Hematopoietic multipotent progenitor cell treated with erythropoietin and hydrocortisone succinate and interleukin-3 and kit ligand, for 6 days (in vitro differentiated cells): Measurements from ENCODE around the gene WDR91.
A peak's percentile ranks its signal among the peaks of the same experiment; 100 is the strongest.

ENCODE experiments used
- DNase-seq: peaks from one replicate; pipeline ENCODE4 v3.0.0-alpha.2; 2015

Gene WDR91

DNA sequence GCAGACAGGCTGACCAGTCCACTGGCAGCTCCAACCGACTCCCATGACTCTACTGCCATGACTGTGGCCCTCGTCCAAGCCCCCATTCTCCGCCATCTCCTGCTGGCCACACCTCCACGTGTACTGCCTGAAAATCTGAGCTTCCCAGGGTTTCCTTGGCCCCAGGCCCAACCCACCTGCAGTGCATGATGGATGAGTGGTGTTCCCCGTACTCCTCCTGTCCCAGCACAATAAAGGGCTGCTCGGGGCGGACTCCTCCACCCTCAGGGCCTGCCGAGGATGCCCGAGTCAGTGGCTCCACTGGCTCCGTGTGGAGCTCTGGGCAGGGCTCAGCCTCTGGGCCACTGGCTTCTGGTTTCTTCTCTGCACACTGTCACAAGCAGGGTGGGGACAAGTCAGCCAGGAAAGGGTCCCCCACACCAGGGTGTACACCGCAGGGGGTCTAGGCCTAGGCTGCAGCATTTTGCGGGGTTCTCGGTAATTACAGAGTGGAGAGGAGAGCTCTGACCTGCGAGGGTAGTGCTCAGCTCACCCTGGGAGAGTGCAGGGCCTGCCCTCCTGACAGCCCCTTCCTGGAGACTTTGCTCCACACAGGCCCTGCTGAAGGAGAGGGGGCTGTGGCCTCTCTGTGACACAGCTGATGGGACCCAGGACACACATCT, 15.2 kb downstream of the WDR91 start:
- DNase-seq, result no peak

- no peak for DNase-seq
These were observed 16.2 kb downstream of the WDR91 start for GRCh38 chr7:135195156-135195555.

- no peak for DNase-seq
These were observed 16.7 kb downstream of the WDR91 start for GRCh38 chr7:135194494-135195095.

- no peak for DNase-seq
These were observed 17.7 kb downstream of the WDR91 start for GRCh38 chr7:135193615-135194081.

DNA sequence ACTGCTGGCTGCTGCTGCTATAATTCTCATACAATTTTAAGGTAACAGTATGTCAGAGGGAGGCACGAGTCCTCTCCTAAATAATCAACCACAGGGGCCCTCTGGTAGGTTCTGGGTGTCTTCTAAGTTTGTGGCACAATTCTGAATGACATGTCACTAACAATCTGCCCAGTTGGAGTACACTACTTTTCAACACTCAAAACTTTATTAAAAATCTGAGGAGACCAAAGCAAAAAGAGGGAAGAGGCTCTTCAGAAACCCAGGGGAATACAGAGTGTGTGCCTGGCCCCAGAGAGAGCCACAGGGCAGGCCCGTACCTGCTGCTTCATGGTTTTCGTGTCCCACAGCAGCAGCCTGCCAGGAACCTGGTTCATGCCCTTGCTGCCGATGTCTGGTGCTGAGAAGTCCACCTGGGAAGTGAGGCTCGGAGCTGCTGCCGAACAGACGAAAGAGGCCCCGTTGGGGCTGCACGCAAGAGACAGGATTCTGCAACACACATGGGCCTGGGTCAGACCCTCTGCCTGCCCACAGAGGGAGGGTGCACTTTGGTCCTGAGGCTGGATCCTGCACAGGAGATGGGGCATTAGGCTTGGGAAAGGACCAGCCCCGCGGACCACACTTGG, 18.3 kb downstream of the WDR91 start:
- no peak for DNase-seq

GRCh38 chr7:135190703-135191102, 20.6 kb downstream of the WDR91 start:
- DNase-seq, result no peak

DNA sequence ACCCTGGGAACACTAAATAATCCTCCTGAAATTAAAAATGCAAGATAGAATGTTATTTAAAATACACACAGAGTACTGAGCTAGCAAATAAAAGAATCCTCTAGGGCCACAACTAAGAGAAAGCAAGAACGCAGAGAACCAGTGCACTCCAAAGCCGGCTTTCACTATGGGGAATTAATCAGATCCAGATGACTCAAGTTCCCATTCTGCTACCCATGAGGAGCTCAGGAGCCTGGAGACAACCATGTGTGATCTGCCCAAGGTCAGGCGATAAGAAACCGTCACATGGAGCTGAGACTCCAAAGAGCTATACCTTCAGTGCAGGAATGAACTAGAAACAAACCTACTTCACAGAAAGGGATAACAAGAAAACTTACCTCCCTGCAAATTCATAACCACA, 21.4 kb downstream of the WDR91 start:
- no peak for DNase-seq

DNA sequence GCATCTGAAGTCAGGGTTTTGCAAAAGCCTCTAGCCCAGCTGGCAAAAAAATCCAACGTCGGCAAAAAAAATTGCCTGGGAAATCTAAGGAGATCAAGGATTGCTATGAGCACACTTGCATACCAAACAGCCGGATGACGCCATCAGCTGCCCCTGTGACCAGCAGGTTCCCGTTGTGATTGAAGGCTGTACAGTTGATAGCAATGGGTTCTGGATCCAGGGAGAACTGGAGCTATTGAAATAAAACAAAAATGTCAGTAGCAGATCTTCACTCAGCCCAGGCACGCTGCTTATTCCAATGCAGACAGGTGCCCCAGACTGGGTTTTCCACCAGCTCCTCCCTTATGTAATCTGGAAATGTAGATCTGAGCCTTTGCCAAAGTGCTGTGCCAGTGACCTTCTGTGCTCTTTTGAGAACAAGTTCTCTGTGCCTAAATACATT, 22.1 kb downstream of the WDR91 start:
- DNase-seq, result no peak

DNA sequence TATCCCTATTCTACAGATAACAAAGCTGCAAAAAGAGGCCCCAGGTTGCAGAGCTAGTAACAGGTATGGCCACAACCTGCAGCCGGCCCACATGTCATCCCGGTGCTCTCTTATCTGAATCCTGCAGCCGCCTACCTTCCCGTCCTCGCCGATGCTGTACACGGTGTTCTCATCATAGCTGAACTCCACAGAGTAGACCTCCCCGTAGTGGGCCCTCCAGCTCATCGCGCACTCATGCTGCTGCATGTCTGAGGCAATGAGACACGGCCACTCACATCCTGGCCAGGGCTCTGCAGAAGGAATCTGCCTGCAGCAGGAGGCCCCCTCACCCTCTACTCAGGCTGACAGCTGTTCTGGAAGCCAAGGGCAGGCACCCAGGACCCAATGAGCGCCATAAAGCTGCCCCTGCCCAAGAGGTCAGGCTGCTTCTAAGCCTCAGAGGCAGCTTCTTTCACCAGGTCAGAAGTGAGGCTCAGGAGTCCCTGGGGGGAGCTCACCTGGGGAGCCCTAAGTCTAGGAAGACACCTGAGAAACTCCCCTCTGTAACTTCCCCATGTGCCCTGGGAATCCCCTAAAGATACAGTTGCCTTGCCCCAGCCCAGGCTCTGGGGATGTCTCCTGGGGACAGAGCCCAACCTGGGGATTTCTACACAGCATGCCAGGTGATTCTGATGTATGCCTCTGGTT, 22.9 kb downstream of the WDR91 start:
- no peak for DNase-seq

DNA sequence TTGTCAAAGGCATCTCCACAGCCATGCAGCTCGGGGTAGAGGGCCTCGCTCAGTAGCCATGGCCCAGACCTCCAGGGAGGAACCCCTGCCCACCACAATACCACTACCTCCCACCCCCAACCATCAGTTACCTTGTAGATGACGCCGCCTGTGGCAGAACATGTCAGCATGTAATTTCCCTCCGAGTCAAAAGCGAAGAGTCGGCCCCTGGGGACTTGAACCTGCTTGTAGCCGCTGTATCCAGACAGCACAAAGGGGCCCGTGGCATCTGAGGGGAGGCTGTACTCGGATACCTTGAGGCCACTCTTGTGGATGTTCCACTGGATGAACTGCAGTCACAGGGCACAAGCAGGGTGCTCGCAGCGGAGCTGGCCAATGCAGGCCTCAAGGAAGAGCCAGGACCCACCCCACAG, 24.5 kb downstream of the WDR91 start:
- no peak for DNase-seq

DNA sequence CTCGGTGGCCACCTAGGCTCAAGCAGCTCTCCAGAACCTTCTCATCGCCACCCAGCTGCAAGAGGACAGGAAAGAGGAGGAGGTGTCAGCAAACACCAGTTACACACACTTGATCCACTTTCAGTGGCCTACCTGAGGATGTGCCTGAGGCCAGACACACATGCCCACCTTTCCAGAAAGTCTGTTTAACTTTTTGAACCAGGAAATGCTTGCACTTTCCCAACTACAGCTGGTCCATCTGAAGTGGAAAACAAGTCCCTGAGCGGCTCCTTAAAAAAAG, 25.1 kb downstream of the WDR91 start:
- no peak for DNase-seq

DNA sequence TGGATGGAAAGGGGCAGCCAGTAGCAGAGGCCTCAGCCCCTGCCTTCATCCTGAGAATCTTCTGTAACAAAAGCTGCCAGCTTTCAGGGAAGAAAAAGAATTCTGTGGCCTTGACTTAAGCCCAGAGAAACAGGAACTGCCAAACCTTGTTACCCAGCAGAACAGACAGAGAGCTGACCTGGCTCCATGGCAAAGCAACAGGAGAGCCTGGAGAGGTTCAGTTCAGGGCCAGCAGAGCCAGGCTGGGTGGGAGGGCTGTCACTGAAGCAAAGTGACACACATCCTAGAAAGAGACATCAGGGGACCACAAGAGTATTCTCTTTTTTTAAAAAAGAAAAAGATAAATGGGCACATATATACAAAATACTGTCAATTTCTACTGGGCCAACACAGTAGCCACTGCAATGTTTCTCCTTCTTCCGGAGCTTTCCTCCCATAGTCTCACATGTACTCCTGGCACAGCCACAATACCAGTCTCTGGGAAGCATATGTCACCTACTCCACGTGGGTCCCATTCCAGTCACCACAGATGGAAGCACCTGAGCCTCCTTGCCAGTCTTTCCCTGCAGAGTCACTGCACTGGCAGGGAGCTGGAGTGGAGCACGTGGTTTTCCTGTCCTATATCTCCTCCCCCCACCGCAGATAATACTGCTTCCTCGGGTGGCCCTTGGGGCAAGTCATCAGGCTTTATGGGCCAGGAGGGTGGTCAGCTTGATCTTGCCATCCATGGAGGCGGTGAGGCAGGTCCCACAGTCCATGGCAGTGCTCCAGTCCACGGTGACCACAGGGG, 25.7 kb downstream of the WDR91 start:
- no peak for DNase-seq

- peak; percentile 25 for DNase-seq
These were observed 27.0 kb downstream of the WDR91 start for GRCh38 chr7:135184254-135184841.

DNA sequence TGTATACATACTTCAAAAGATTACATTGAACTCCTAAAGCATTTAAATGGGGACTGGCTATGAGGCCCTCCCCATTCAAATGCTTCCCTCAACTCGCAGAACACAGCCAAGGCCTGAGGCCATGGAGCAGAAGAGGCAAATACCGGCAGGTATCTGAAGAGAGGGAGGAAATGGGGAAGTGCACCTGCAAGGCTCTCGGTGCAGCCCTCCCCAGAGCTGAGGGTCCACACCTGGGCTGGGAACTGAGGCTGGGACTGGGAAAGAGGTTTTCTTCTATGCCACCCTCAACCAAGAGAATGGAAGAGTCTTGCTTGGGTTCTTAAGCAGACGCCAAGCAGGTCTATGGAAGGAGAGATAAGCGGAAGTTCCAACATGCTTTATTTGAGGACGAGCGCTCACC, 27.8 kb downstream of the WDR91 start:
- no peak for DNase-seq

DNA sequence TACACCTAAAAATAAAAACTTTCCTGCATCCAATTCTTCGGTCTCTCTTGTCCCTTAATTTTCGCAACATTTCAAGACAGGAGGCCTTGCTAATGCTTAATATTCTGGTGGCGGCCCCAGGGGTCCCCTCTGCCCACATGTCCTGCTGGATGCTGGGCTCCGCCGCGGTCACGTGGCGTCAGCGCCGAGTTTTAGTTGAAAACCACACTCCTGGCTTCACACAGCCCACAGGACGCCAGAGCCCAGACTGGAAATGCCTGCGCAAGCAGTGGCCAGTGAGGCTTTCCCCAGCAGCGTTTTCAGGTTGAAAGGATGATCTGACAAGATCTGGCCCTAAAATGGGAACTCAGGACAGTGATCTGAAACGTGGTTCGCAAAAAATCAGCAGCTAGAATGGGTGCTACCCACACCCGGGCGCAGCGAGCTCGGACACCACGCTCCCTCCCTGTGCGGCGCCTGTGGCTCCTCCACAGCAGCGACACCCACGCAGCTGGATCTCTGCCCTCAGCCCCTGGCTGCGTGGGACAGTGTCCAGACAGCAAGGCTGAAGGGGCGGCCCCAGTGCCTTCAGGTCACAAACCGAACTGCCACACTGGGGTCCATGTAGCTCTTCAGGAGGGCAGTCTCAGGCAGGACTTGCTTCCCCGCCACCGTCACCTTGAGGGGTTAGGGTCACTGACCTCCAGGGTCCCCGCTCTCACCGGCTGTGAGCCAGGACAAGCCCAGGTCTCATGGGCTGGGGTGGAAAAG, 29.2 kb downstream of the WDR91 start:
- DNase-seq, result no peak

GRCh38 chr7:135181261-135181928, 29.9 kb downstream of the WDR91 start:
- peak; percentile 26 for DNase-seq

DNA sequence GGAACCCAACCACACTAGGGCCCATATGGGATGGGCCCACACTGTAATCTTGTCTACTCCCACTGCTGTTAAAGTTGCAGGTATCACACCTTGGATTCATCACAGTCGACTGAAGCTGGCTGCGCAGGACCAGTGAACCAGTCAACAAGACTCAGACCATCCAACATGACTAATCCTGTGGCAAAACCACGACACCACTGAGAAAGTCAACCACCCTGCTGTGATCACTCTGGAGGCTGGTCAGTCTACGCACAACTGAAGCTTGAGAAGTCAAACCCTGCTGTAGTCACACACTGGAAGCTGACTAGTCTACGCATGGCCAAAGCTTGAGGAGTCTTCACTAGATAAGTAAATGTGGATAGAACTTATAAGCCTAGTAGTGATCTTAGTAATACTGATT, 31.2 kb downstream of the WDR91 start:
- DNase-seq, result no peak

DNA sequence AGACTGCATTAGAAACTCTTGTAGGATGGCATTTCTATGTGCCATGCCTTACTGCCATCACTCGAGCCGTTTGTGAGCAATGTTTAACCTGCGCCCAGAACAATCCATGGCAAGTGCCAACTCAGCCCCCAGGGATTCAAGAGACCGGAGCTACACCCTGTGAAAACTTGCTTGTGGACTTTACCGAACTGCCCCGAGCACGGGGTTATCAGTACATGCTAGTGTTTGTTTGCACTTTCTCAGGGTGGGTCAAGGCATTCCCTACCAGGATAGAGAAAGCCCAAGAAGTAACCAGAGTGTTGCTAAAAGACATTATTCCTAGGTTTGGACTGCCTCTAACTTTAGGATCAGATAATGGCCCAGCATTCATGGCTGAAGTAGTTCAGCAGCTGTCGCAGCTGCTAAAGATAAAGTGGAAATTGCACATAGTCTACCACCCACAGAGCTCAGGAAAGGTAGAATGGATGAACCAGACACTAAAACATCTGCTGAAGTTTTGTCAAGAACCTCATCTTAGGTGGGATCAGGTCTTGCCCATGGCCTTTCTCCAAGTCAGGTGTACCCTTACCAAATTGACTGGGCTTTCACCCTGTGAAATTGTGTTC, 31.9 kb downstream of the WDR91 start:
- DNase-seq, result no peak

- no peak for DNase-seq
These were observed 33.0 kb downstream of the WDR91 start for GRCh38 chr7:135178364-135178763.

GRCh38 chr7:135177028-135177696, 34.2 kb downstream of the WDR91 start:
- no peak for DNase-seq
